GM12878 (cell line): ENCODE data around the gene SORBS1. TPM values are rescaled to one million over a fixed set of nuclear protein-coding genes. Genes with fewer than 3 reads are reported as not detected.

Experiments
- ATAC-seq: fragments of 200-7000 bp; cut with Tn5 transposase; 3 replicates; pipeline ENCODE4 v1.9.1; 2020; ENCODE audit warnings: mild to moderate bottlenecking, moderate library complexity
- BruUV-seq: library from RNA; stranded (reverse); fragments of 400-500 nt; replicated peaks from 2 replicates; lab custom pipeline; 2021; lab: Mats Ljungman, UMichigan
- CTCF ChIA-PET: fragments of 300-600 bp; sonication (Branson Sonifier 250); formaldehyde crosslinking; extraction: SDS; loops from one replicate; lab custom pipeline; 2021; ENCODE audit warnings: inconsistent platforms; lab: Yijun Ruan, JAX
- POLR2A ChIA-PET: fragments of 350-600 bp; formaldehyde crosslinking; extraction: SDS; loops from one replicate; lab custom pipeline; 2021; ENCODE audit warnings: inconsistent platforms; lab: Charles Lee
- RAD21 ChIA-PET: fragments of 300-600 bp; sonication (Branson Sonifier 250); formaldehyde crosslinking; loops from one replicate; lab custom pipeline; 2023; ENCODE audit warnings: antibody characterized with exemption; ENCODE audit not compliant: unreplicated experiment; lab: Charles Lee
- SMC1A ChIA-PET: fragments of 300-600 bp; sonication (Branson Sonifier 250); formaldehyde crosslinking; loops from one replicate; lab custom pipeline; 2023; ENCODE audit not compliant: unreplicated experiment, uncharacterized antibody; lab: Charles Lee
- DNase-seq: peaks from one replicate; pipeline ENCODE4 v3.0.0-alpha.2; 2011; ENCODE audit warnings: low read depth, low spot score
- FAIRE-seq: peaks from 3 replicates; lab custom pipeline; 2011; peaks lifted over from hg19 to GRCh38; lab: Jason Lieb, UNC
- H2AFZ ChIP-seq: 2 replicates; pipeline ENCODE4 v1.6.0; 2011; ENCODE audit warnings: low read depth, low read length, control low read depth; ENCODE audit not compliant: control insufficient read depth
- H3K27ac ChIP-seq: 2 replicates; pipeline ENCODE4 v1.5.1; 2011; ENCODE audit warnings: control low read depth; ENCODE audit not compliant: control insufficient read depth, insufficient read depth
- H3K27me3 ChIP-seq, 2 experiments: replicated peaks in 1 of 2; 2 replicates each; pipeline versions ENCODE4 v1.6.0 to v1.6.1; 2011; ENCODE audit warnings: low read length in 1 of 2; ENCODE audit not compliant: control insufficient read depth in 2 of 2, insufficient read depth in 2 of 2
- H3K36me3 ChIP-seq, 2 experiments: 2 replicates each; pipeline ENCODE4 v1.5.1; 2011; ENCODE audit warnings: low read length in 1 of 2; ENCODE audit not compliant: control insufficient read depth in 2 of 2, insufficient read depth in 2 of 2
- H3K4me1 ChIP-seq: 2 replicates; pipeline ENCODE4 v1.6.1; 2011; ENCODE audit warnings: mild to moderate bottlenecking, low read length, moderate library complexity, mixed read lengths; ENCODE audit not compliant: control insufficient read depth, insufficient read depth
- H3K4me2 ChIP-seq: 2 replicates; pipeline ENCODE4 v1.6.0; 2011; ENCODE audit warnings: control low read depth; ENCODE audit not compliant: control insufficient read depth, insufficient read depth
- H3K4me3 ChIP-seq: fragments of 200-600 bp; sonication (generic); 2 replicates; pipeline ENCODE4 v1.5.1; 2016
- H3K79me2 ChIP-seq: 2 replicates; pipeline ENCODE4 v1.6.0; 2011; ENCODE audit warnings: low read length; ENCODE audit not compliant: control insufficient read depth, insufficient read depth
- H3K9ac ChIP-seq: 2 replicates; pipeline ENCODE4 v1.8.0; 2011; ENCODE audit warnings: low read length, control low read depth, mixed read lengths; ENCODE audit not compliant: control insufficient read depth, insufficient read depth
- H3K9me3 ChIP-seq: replicated peaks from 3 replicates; pipeline ENCODE4 v1.5.1; 2011; ENCODE audit warnings: mild to moderate bottlenecking, low read length; ENCODE audit not compliant: control insufficient read depth, insufficient read depth
- H4K20me1 ChIP-seq: 2 replicates; pipeline ENCODE4 v1.6.0; 2011; ENCODE audit not compliant: control insufficient read depth, insufficient read depth
- ATF2 ChIP-seq: IDR thresholded peaks from 2 replicates; pipeline ENCODE4 v1.6.1; 2012; ENCODE audit warnings: low read length, inconsistent platforms
- CBX5 ChIP-seq: sonication (generic); IDR thresholded peaks from 2 replicates; pipeline ENCODE4 v1.6.1; 2016; ENCODE audit warnings: low read depth, moderate library complexity, mild to moderate bottlenecking, inconsistent platforms
- CHD4 ChIP-seq: fragments of 200-600 bp; sonication (generic); IDR thresholded peaks from 2 replicates; pipeline ENCODE4 v1.6.1; 2016; ENCODE audit warnings: mild to moderate bottlenecking
- CREB1 ChIP-seq: IDR thresholded peaks from 2 replicates; pipeline ENCODE4 v1.6.1; 2012; ENCODE audit warnings: low read depth, mild to moderate bottlenecking, inconsistent platforms
- CTCF ChIP-seq, 3 experiments: IDR thresholded peaks in 2 of 3; conservative IDR thresholded peaks in 1 of 3; 2 replicates each; pipeline ENCODE4 v1.5.1; 2011; ENCODE audit warnings: low read depth in 3 of 3, low read length in 3 of 3, mild to moderate bottlenecking in 3 of 3, control low read depth in 2 of 3, moderate library complexity in 2 of 3, inconsistent platforms in 1 of 3, mixed read lengths in 1 of 3; ENCODE audit not compliant: control insufficient read depth in 2 of 3, insufficient read depth in 1 of 3; ENCODE audit errors: extremely low read depth in 1 of 3
- E4F1 ChIP-seq: fragments of 450-650 bp; IDR thresholded peaks from 2 replicates; pipeline ENCODE4 v1.6.1; 2018; ENCODE audit warnings: borderline replicate concordance, mild to moderate bottlenecking; ENCODE audit not compliant: partially characterized antibody
- EZH2 ChIP-seq: IDR thresholded peaks from 2 replicates; pipeline ENCODE4 v1.6.1; 2012; ENCODE audit warnings: low read depth, mild to moderate bottlenecking, control low read depth, inconsistent platforms, low read length, borderline replicate concordance; ENCODE audit not compliant: control insufficient read depth
- KLF5 ChIP-seq: fragments of 450-650 bp; IDR thresholded peaks from 2 replicates; pipeline ENCODE4 v1.6.1; 2014; ENCODE audit warnings: mild to moderate bottlenecking; ENCODE audit not compliant: partially characterized antibody
- MEF2B ChIP-seq: fragments of 450-650 bp; IDR thresholded peaks from 2 replicates; pipeline ENCODE4 v1.6.1; 2018; ENCODE audit warnings: mild to moderate bottlenecking, moderate library complexity; ENCODE audit not compliant: partially characterized antibody, poor library complexity, severe bottlenecking
- NR2F1 ChIP-seq: fragments of 450-650 bp; conservative IDR thresholded peaks from 2 replicates; pipeline ENCODE4 v1.6.1; 2017; ENCODE audit warnings: mild to moderate bottlenecking
- PAX8 ChIP-seq: fragments of 450-650 bp; IDR thresholded peaks from 2 replicates; pipeline ENCODE4 v1.6.1; 2017; ENCODE audit warnings: mild to moderate bottlenecking, moderate library complexity
- POLR2A ChIP-seq: IDR thresholded peaks from 2 replicates; pipeline ENCODE4 v1.6.1; 2011; ENCODE audit warnings: low read depth, mild to moderate bottlenecking, low read length
- POLR2AphosphoS5 ChIP-seq: IDR thresholded peaks from 2 replicates; pipeline ENCODE4 v1.6.1; 2011; ENCODE audit warnings: mild to moderate bottlenecking, low read length, inconsistent platforms
- RB1 ChIP-seq: fragments of 450-650 bp; formaldehyde crosslinking; IDR thresholded peaks from 2 replicates; pipeline ENCODE4 v1.6.1; 2017; ENCODE audit warnings: mild to moderate bottlenecking, borderline replicate concordance
- RBBP5 ChIP-seq: fragments of 200-600 bp; sonication (generic); conservative IDR thresholded peaks from 2 replicates; pipeline ENCODE4 v1.6.1; 2016
- SIN3A ChIP-seq: IDR thresholded peaks from 2 replicates; pipeline ENCODE4 v1.6.1; 2012; ENCODE audit warnings: low read depth, low read length, improper control_type of control experiment
- USF1 ChIP-seq: IDR thresholded peaks from 2 replicates; pipeline ENCODE4 v1.6.1; 2011; ENCODE audit warnings: borderline replicate concordance, low read depth, mild to moderate bottlenecking, moderate library complexity, mixed read lengths, low read length; ENCODE audit not compliant: insufficient read depth; ENCODE audit errors: extremely low read length
- ZNF274 ChIP-seq: IDR thresholded peaks from one replicate; pipeline ENCODE4 v1.8.0; 2011; ENCODE audit not compliant: insufficient read length, insufficient read depth
- WGBS: methylation state at CpG from one replicate; pipeline ENCODE4 v1.1.6; 2016; ENCODE audit warnings: low lambda C conversion rate; ENCODE audit not compliant: insufficient replicate concordance, insufficient coverage; ENCODE audit errors: missing lambda C conversion rate; 5-methylcytosine and 5-hydroxymethylcytosine counted together
- in situ Hi-C: fragments of 300-500 bp; cut with MboI; formaldehyde crosslinking; loops from 9 replicates; pipeline ENCODE4 v1.14.3; 2018; ENCODE audit warnings: mixed read lengths
- intact Hi-C: fragments of 100-400 bp; cut with micrococcal nuclease; formaldehyde crosslinking; loops from one replicate; pipeline ENCODE4 v1.14.2; 2022; ENCODE audit not compliant: unreplicated experiment
- polyA plus RNA-seq, 11 experiments: library from polyadenylated mRNA; depleted of rRNA in 4 of 11; unstranded in 6 of 11; stranded (reverse) in 5 of 11; fragments of >200 nt; fragmentation: Nextera tagmentation in 4 of 11; fragmentation: Illumina TruSeq in 1 of 11; extraction: Ambion mirVana in 4 of 11; extraction: Trizol in 1 of 11; gene quantifications; 1 replicate in 1 of 11; 2 replicates in 10 of 11; pipeline versions ENCODE4 v1.2.1 to v1.2.3, GENCODE V29; 2011 to 2016; ENCODE audit warnings: inconsistent platforms in 2 of 11, missing spikeins in 2 of 11, low read depth in 1 of 11
- total RNA-seq, 4 experiments: library from RNA; depleted of rRNA in 3 of 4; stranded (reverse); fragments of >200 nt in 3 of 4; fragmentation: Illumina TruSeq in 1 of 4; extraction: Trizol in 1 of 4; gene quantifications; 2 replicates each; pipeline versions ENCODE4 v1.2.1 to v1.2.3, GENCODE V29; 2013 to 2021

The SORBS1 gene
- total and polyA plus RNA-seq, 10 of the 15 experiments (the other 5 are each of a cell fraction or from before 2014, with no cell fraction given), result 0.13 to 0.75 (median 0.39) TPM

GRCh38 chr10:95332666-95333249, 228.4 kb downstream of the SORBS1 start:
- in situ Hi-C loops, result no loop called here
- CTCF ChIA-PET, result interaction anchor here (0.6 kb wide), 1 partner anchor 684 kb away, joined by 3 read pairs; no protein-coding TSS in a partner anchor
- H3K36me3 ChIP-seq, result no peaks in the 10 kb centered on the region; a peak in 1 of 4 replicates

More at GRCh38 chr10:95332666-95333249, 228.4 kb downstream of the SORBS1 start:
- no peak overlapping the region for H2AFZ ChIP-seq
- H3K27me3 ChIP-seq, result no peaks in the 10 kb centered on the region
- ATAC-seq (no peak), FAIRE-seq (no peak), DNase-seq (no peak)
- no peak overlapping the region for H3K4me3 ChIP-seq
- H3K4me1 ChIP-seq, result no peaks in the 10 kb centered on the region
- no peak overlapping the region for H3K27ac ChIP-seq
- WGBS, result 80% methylated on average over 4 of the region's 4 CpGs
- ChIA-PET POLR2A (no interaction called here), RAD21 (no interaction called here), SMC1A (interaction anchor here (0.6 to 1.6 kb wide), 4 partner anchors 9 to 28 kb away, joined by 3 to 4 read pairs (median 3); no protein-coding TSS in a partner anchor)
- H3K4me2 ChIP-seq, result no peak overlapping the region
- no peaks in the 10 kb centered on the region for H3K79me2 ChIP-seq
- TF ChIP-seq RB1 (no peak), SIN3A (no peak), CREB1 (no peak), EZH2 (no peak), ZNF274 (no peak), KLF5 (no peak), CBX5 (no peak), POLR2AphosphoS5 (no peak), NR2F1 (no peak), MEF2B (no peak), RBBP5 (no peak), E4F1 (no peak), PAX8 (no peak), USF1 (no peak), CTCF (IDR thresholded peaks at IDR 0.05 in 2 of 3, conservative IDR thresholded peaks at IDR 0.05 in 1 of 3; ENCODE audit: control insufficient read depth in 2 of 3, extremely low read depth in 1 of 3, insufficient read depth in 1 of 3, low read depth in 3 of 3, low read length in 3 of 3) (no peak), ATF2 (no peak), CHD4 (no peak), POLR2A (no peak)
- no TSS peak for BruUV-seq
- intact Hi-C loops, result no loop called here
- no peak overlapping the region for H3K9ac ChIP-seq
- H4K20me1 ChIP-seq, result no peaks in the 10 kb centered on the region
- H3K9me3 ChIP-seq, result no peaks in the 10 kb centered on the region
